ENCODE measurements around the gene SLC25A22. TPM values are rescaled to one million over a fixed set of nuclear protein-coding genes. Genes with fewer than 3 reads are reported as not detected.

Gene SLC25A22
- total and polyA plus RNA-seq, 9 of the 15 experiments (the other 6 are each of a cell fraction or from before 2014, with no cell fraction given) = 0.41 to 55.4 (median 11.4) TPM

DNA sequence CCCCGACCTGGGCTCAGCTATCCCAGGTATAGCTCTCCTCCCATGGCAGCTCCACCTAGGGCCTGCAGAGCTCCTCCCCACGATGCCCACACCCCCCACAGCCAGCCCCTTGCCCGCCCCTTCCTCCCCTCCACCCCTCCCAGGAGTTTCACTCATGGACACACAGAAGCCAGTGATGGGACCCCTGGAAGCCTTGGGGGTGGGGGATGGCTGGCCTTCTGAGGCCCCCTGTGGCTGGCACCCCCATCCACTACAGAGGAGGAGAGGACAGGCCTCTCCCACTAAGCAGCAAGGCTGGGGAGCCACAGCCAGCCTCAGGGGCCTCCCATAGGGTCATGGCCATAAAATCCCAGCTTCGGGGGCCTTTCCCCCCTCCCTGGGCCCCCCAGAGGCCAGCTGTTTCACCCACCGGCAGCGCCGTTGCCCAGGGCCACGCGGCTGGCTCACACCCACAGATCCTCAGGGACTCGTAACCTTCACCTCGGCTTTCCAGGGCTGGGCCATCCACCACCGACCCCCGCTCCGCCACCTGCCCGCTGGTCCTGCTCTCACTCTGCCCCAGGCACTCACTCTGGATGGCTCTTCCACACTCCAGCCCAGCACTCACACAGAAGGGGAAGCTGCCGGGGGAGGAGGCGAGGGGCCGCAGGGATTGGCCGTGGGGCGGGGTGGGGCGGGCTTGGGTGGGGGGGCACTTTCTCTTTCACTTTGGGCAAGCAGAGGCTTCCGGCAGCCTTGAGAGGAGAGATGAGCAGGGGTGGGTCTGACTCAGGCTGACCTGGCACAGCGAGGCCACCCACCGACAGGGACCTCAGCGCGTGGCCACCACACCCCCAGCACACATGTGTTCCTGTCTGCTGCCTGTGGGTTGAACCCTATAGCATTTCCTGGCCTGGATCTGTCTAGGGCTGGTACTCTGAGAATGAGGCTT, 2.2 kb downstream of the SLC25A22 start (continued):
- TF ChIP-seq, protein P1, sequence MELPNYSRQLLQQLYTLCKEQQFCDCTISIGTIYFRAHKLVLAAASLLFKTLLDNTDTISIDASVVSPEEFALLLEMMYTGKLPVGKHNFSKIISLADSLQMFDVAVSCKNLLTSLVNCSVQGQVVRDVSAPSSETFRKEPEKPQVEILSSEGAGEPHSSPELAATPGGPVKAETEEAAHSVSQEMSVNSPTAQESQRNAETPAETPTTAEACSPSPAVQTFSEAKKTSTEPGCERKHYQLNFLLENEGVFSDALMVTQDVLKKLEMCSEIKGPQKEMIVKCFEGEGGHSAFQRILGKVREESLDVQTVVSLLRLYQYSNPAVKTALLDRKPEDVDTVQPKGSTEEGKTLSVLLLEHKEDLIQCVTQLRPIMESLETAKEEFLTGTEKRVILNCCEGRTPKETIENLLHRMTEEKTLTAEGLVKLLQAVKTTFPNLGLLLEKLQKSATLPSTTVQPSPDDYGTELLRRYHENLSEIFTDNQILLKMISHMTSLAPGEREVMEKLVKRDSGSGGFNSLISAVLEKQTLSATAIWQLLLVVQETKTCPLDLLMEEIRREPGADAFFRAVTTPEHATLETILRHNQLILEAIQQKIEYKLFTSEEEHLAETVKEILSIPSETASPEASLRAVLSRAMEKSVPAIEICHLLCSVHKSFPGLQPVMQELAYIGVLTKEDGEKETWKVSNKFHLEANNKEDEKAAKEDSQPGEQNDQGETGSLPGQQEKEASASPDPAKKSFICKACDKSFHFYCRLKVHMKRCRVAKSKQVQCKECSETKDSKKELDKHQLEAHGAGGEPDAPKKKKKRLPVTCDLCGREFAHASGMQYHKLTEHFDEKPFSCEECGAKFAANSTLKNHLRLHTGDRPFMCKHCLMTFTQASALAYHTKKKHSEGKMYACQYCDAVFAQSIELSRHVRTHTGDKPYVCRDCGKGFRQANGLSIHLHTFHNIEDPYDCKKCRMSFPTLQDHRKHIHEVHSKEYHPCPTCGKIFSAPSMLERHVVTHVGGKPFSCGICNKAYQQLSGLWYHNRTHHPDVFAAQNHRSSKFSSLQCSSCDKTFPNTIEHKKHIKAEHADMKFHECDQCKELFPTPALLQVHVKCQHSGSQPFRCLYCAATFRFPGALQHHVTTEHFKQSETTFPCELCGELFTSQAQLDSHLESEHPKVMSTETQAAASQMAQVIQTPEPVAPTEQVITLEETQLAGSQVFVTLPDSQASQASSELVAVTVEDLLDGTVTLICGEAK (IDR thresholded peaks at IDR 0.05) = no peak
- TF ChIP-seq, protein P1 (CRISPR knock-in tag; IDR thresholded peaks at IDR 0.05) = no peak
- no peak for TF ChIP-seq ELF4 (CRISPR knock-in tag; IDR thresholded peaks at IDR 0.05)
- TF ChIP-seq CTBP1 (IDR thresholded peaks at IDR 0.05; ENCODE audit: borderline replicate concordance) = no peak
- TF ChIP-seq SMC3 (conservative IDR thresholded peaks at IDR 0.05; ENCODE audit: insufficient read depth, low read depth, low read length) = no peak
- no peak for TF ChIP-seq BMI1 (IDR thresholded peaks at IDR 0.05; ENCODE audit: low read length)
- TF ChIP-seq MECOM (CRISPR knock-in tag; IDR thresholded peaks at IDR 0.05) = no peak
- TF ChIP-seq L3MBTL2 (IDR thresholded peaks at IDR 0.05) = no peak
- no peak for TF ChIP-seq ZNF133 (CRISPR knock-in tag; IDR thresholded peaks at IDR 0.05)
- TF ChIP-seq, protein P2, sequence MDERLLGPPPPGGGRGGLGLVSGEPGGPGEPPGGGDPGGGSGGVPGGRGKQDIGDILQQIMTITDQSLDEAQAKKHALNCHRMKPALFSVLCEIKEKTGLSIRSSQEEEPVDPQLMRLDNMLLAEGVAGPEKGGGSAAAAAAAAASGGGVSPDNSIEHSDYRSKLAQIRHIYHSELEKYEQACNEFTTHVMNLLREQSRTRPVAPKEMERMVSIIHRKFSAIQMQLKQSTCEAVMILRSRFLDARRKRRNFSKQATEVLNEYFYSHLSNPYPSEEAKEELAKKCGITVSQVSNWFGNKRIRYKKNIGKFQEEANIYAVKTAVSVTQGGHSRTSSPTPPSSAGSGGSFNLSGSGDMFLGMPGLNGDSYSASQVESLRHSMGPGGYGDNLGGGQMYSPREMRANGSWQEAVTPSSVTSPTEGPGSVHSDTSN (CRISPR knock-in tag; IDR thresholded peaks at IDR 0.05; ENCODE audit: low read depth) = no peak
- TF ChIP-seq, protein P2 (tag; conservative IDR thresholded peaks at IDR 0.05; ENCODE audit: low read depth) = no peak
- TF ChIP-seq SAFB2 (IDR thresholded peaks at IDR 0.05; ENCODE audit: borderline replicate concordance, low read depth, low read length, severe bottlenecking) = no peak
- TF ChIP-seq, protein P3, sequence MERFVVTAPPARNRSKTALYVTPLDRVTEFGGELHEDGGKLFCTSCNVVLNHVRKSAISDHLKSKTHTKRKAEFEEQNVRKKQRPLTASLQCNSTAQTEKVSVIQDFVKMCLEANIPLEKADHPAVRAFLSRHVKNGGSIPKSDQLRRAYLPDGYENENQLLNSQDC (CRISPR knock-in tag; IDR thresholded peaks at IDR 0.05) = no peak
- peak in 1 of 2 experiments; percentile 79; a peak in 2 of 4 replicates for TF ChIP-seq SIN3A (IDR thresholded peaks at IDR 0.05; ENCODE audit: borderline replicate concordance in 2 of 2, control insufficient read depth in 1 of 2, low read depth in 2 of 2, low read length in 2 of 2)
- TF ChIP-seq NFRKB (IDR thresholded peaks at IDR 0.05; ENCODE audit: low read depth) = no peak
- TF ChIP-seq ZSCAN32 (CRISPR knock-in tag; IDR thresholded peaks at IDR 0.05) = no peak
- TF ChIP-seq SUPT5H (IDR thresholded peaks at IDR 0.05) = peak; percentile 44; the same call in 1 of the 2 replicates

All from K562 (cell line).